CD8-positive, alpha-beta memory T cell (primary cell): ENCODE data around the gene SRP68. TPM values are rescaled to one million over a fixed set of nuclear protein-coding genes. Genes with fewer than 3 reads are reported as not detected.

ENCODE experiments used
- CTCF ChIA-PET: fragments of 350-600 bp; sonication (Branson Sonifier 250); formaldehyde crosslinking; loops from one replicate; lab custom pipeline; 2021; ENCODE audit warnings: antibody characterized with exemption; lab: Charles Lee
- POLR2A ChIA-PET: fragments of 350-600 bp; sonication (Branson Sonifier 250); formaldehyde crosslinking; loops from one replicate; lab custom pipeline; 2021; ENCODE audit warnings: antibody characterized with exemption; lab: Charles Lee
- DNase-seq, 5 donors: peaks; one replicate each; pipeline versions ENCODE4 v3.0.0 to v3.0.0-alpha.2; 2020 to 2022; ENCODE audit warnings: mixed read lengths in 1 of 5
- H3K27ac ChIP-seq: one replicate; pipeline ENCODE4 v1.7.0; 2013; ENCODE audit warnings: low read depth, mild to moderate bottlenecking, low read length, moderate library complexity
- H3K27me3 ChIP-seq: 2 replicates; pipeline ENCODE4 v1.7.0; 2013; ENCODE audit warnings: low read length, mild to moderate bottlenecking; ENCODE audit not compliant: insufficient read depth, poor library complexity, severe bottlenecking
- H3K36me3 ChIP-seq: 2 replicates; pipeline ENCODE4 v1.7.0; 2013; ENCODE audit warnings: mild to moderate bottlenecking, low read length, moderate library complexity; ENCODE audit not compliant: insufficient read depth
- H3K4me1 ChIP-seq: 2 replicates; pipeline ENCODE4 v1.7.0; 2013; ENCODE audit warnings: mild to moderate bottlenecking, low read length, moderate library complexity; ENCODE audit not compliant: insufficient read depth
- H3K4me3 ChIP-seq: 2 replicates; pipeline ENCODE4 v1.7.0; 2013; ENCODE audit warnings: mild to moderate bottlenecking, low read length
- H3K9me3 ChIP-seq: 2 replicates; pipeline ENCODE4 v1.7.0; 2013; ENCODE audit warnings: mild to moderate bottlenecking, low read length
- H3K27ac Mint-ChIP-seq, 8 donors: one replicate each; pipeline ENCODE4 v1.8.0; 2020 to 2021; ENCODE audit warnings: mixed read lengths in 8 of 8, mild to moderate bottlenecking in 6 of 8, inconsistent platforms in 3 of 8, moderate library complexity in 3 of 8
- H3K27me3 Mint-ChIP-seq, 2 donors: one replicate each; pipeline ENCODE4 v1.8.0; 2020 to 2021; ENCODE audit warnings: mixed read lengths in 2 of 2, mild to moderate bottlenecking in 1 of 2, moderate library complexity in 1 of 2
- H3K36me3 Mint-ChIP-seq, 3 donors: one replicate each; pipeline ENCODE4 v1.8.0; 2020 to 2021; ENCODE audit warnings: mixed read lengths in 3 of 3, inconsistent platforms in 1 of 3, mild to moderate bottlenecking in 1 of 3
- H3K4me1 Mint-ChIP-seq, 3 donors: one replicate each; pipeline ENCODE4 v1.8.0; 2020 to 2021; ENCODE audit warnings: mixed read lengths in 3 of 3, inconsistent platforms in 1 of 3, mild to moderate bottlenecking in 1 of 3
- H3K4me3 Mint-ChIP-seq, 7 donors: one replicate each; pipeline ENCODE4 v1.8.0; 2020 to 2021; ENCODE audit warnings: mixed read lengths in 7 of 7, mild to moderate bottlenecking in 6 of 7, moderate library complexity in 4 of 7, inconsistent platforms in 2 of 7
- H3K9me3 Mint-ChIP-seq, 5 donors: one replicate each; pipeline ENCODE4 v1.8.0; 2020 to 2022; ENCODE audit warnings: mixed read lengths in 5 of 5, mild to moderate bottlenecking in 3 of 5, moderate library complexity in 2 of 5, inconsistent platforms in 1 of 5
- polyA plus RNA-seq: library from polyadenylated mRNA; unstranded; fragments of 300-500 nt; fragmentation: Illumina TruSeq; gene quantifications from one replicate; pipeline ENCODE4 v1.2.3, GENCODE V29; 2021
- total RNA-seq, 2 experiments: library from RNA; stranded (reverse); gene quantifications; one replicate each; pipeline ENCODE4 v1.2.3, GENCODE V29; 2021

SRP68 gene
- total and polyA plus RNA-seq, 3 experiments from 2014 or later, result 80.4 to 123 (median 120) TPM

- DNase-seq, result no peak
- H3K27ac Mint-ChIP-seq, result peak overlapping the region in 1 of 8 donors; percentile 4
- H3K4me1 ChIP-seq, result no peaks in the 10 kb centered on the region
- H3K27ac ChIP-seq, result no peak overlapping the region
- no peak overlapping the region for H3K4me3 ChIP-seq
- H3K9me3 ChIP-seq, result no peaks in the 10 kb centered on the region
- CTCF ChIA-PET, result interaction anchor here (1.4 kb wide), 1 partner anchor 57 kb away, joined by 4 read pairs; no protein-coding TSS in a partner anchor
- POLR2A ChIA-PET, result no interaction called here
- peaks cover 56% of the 10 kb centered on the region for H3K36me3 ChIP-seq
- H3K27me3 ChIP-seq, result no peaks in the 10 kb centered on the region
- peaks cover 7 to 33% (median 23%) of the 10 kb centered on the region in 3 donors for H3K4me1 Mint-ChIP-seq
- peaks cover 16 to 83% (median 25%) of the 10 kb centered on the region in 3 donors for H3K36me3 Mint-ChIP-seq
- H3K4me3 Mint-ChIP-seq, result no peak overlapping the region
- no peaks in the 10 kb centered on the region for H3K27me3 Mint-ChIP-seq
- H3K9me3 Mint-ChIP-seq, result no peaks in the 10 kb centered on the region
These were observed 20.8 kb downstream of the SRP68 start for GRCh38 chr17:76051561-76051960.

- Mint-ChIP-seq H3K9me3 (no peaks in the 10 kb centered on the region), H3K4me1 (peaks cover 7 to 33% (median 23%) of the 10 kb centered on the region in 3 donors), H3K36me3 (peaks cover 14 to 83% (median 21%) of the 10 kb centered on the region in 3 donors), H3K27me3 (no peaks in the 10 kb centered on the region), H3K27ac (peak overlapping the region in 3 of 8 donors; percentile 14 to 87 (median 42)), H3K4me3 (no peak overlapping the region)
- H3K4me1 ChIP-seq, result no peaks in the 10 kb centered on the region
- POLR2A ChIA-PET, result no interaction called here
- no peak for DNase-seq
- no peak overlapping the region for H3K4me3 ChIP-seq
- peaks cover 55% of the 10 kb centered on the region for H3K36me3 ChIP-seq
- CTCF ChIA-PET, result interaction anchor here (1.1 to 1.4 kb wide), 2 partner anchors 37 to 57 kb away, joined by 3 to 4 read pairs; no protein-coding TSS in a partner anchor
- no peak overlapping the region for H3K27ac ChIP-seq
- no peaks in the 10 kb centered on the region for H3K9me3 ChIP-seq
- H3K27me3 ChIP-seq, result no peaks in the 10 kb centered on the region
These were observed 21.5 kb downstream of the SRP68 start for GRCh38 chr17:76050538-76051467.

GRCh38 chr17:76049836-76050537 lies 22.3 kb downstream of the SRP68 start:
- Histone ChIP-seq H3K4me1 (no peaks in the 10 kb centered on the region), H3K9me3 (no peaks in the 10 kb centered on the region), H3K27me3 (no peaks in the 10 kb centered on the region), H3K4me3 (no peak overlapping the region), H3K36me3 (peaks cover 63% of the 10 kb centered on the region), H3K27ac (no peak overlapping the region)
- Mint-ChIP-seq H3K4me3 (no peak overlapping the region), H3K36me3 (peaks cover 19 to 86% (median 25%) of the 10 kb centered on the region in 3 donors), H3K27me3 (no peaks in the 10 kb centered on the region), H3K4me1 (peaks cover 7 to 33% (median 23%) of the 10 kb centered on the region in 3 donors), H3K9me3 (no peaks in the 10 kb centered on the region), H3K27ac (peak overlapping the region in 3 of 8 donors; percentile 42 to 80 (median 46))
- POLR2A ChIA-PET, result no interaction called here
- CTCF ChIA-PET, result interaction anchor here (1.1 to 1.4 kb wide), 3 partner anchors 14 to 58 kb away, joined by 3 to 6 read pairs (median 4); no protein-coding TSS in a partner anchor
- no peak for DNase-seq

GRCh38 chr17:76049239-76049638 lies 23.1 kb downstream of the SRP68 start:
- Histone ChIP-seq H3K9me3 (no peaks in the 10 kb centered on the region), H3K36me3 (peaks cover 70% of the 10 kb centered on the region), H3K4me1 (no peaks in the 10 kb centered on the region), H3K27ac (no peak overlapping the region), H3K27me3 (no peaks in the 10 kb centered on the region), H3K4me3 (no peak overlapping the region)
- POLR2A ChIA-PET, result interaction anchor here (0.6 kb wide), 1 partner anchor 69 kb away, joined by 3 read pairs; no protein-coding TSS in a partner anchor
- CTCF ChIA-PET, result interaction anchor here (1.0 to 1.2 kb wide), 2 partner anchors 15 to 249 kb away, joined by 3 to 6 read pairs; no protein-coding TSS in a partner anchor
- peaks cover 19 to 90% (median 25%) of the 10 kb centered on the region in 3 donors for H3K36me3 Mint-ChIP-seq
- no peaks in the 10 kb centered on the region for H3K9me3 Mint-ChIP-seq
- DNase-seq, result no peak
- H3K27me3 Mint-ChIP-seq, result no peaks in the 10 kb centered on the region
- peaks cover 7 to 33% (median 23%) of the 10 kb centered on the region in 3 donors for H3K4me1 Mint-ChIP-seq
- no peak overlapping the region for H3K4me3 Mint-ChIP-seq
- H3K27ac Mint-ChIP-seq, result peak overlapping the region in 7 of 8 donors; percentile 7 to 89 (median 75)

GRCh38 chr17:76048711-76049110 lies 23.6 kb downstream of the SRP68 start:
- Histone ChIP-seq H3K4me1 (no peaks in the 10 kb centered on the region), H3K36me3 (peaks cover 71% of the 10 kb centered on the region), H3K4me3 (no peak overlapping the region), H3K9me3 (no peaks in the 10 kb centered on the region), H3K27me3 (no peaks in the 10 kb centered on the region), H3K27ac (no peak overlapping the region)
- Mint-ChIP-seq H3K36me3 (peaks cover 19 to 90% (median 29%) of the 10 kb centered on the region in 3 donors), H3K4me3 (no peak overlapping the region), H3K27me3 (no peaks in the 10 kb centered on the region), H3K4me1 (peaks cover 7 to 29% (median 23%) of the 10 kb centered on the region in 3 donors), H3K27ac (peak overlapping the region in 5 of 8 donors; percentile 60 to 87 (median 78)), H3K9me3 (no peaks in the 10 kb centered on the region)
- DNase-seq, result peak in 2 of 5 donors; percentile 6 to 38
- POLR2A ChIA-PET, result interaction anchor here (0.6 kb wide), 1 partner anchor 68 kb away, joined by 3 read pairs; no protein-coding TSS in a partner anchor
- CTCF ChIA-PET, result interaction anchor here (1.0 to 1.2 kb wide), 2 partner anchors 16 to 250 kb away, joined by 3 to 6 read pairs; no protein-coding TSS in a partner anchor

- POLR2A ChIA-PET, result no interaction called here
- Mint-ChIP-seq H3K4me1 (peaks cover 7 to 25% (median 23%) of the 10 kb centered on the region in 3 donors), H3K36me3 (peaks cover 19 to 90% (median 26%) of the 10 kb centered on the region in 3 donors), H3K27ac (peak overlapping the region in 7 of 8 donors; percentile 1 to 80 (median 54)), H3K9me3 (no peaks in the 10 kb centered on the region), H3K27me3 (no peaks in the 10 kb centered on the region), H3K4me3 (no peak overlapping the region)
- CTCF ChIA-PET, result interaction anchor here (0.6 to 1.6 kb wide), 2 partner anchors 34 to 73 kb away, joined by 3 to 4 read pairs; no protein-coding TSS in a partner anchor
- H3K9me3 ChIP-seq, result no peaks in the 10 kb centered on the region
- no peak overlapping the region for H3K27ac ChIP-seq
- no peak overlapping the region for H3K4me3 ChIP-seq
- DNase-seq, result no peak
- H3K4me1 ChIP-seq, result no peaks in the 10 kb centered on the region
- H3K27me3 ChIP-seq, result no peaks in the 10 kb centered on the region
- peaks cover 71% of the 10 kb centered on the region for H3K36me3 ChIP-seq
These were observed 24.2 kb downstream of the SRP68 start for GRCh38 chr17:76048025-76048605.

GRCh38 chr17:76046064-76046463 lies 26.3 kb downstream of the SRP68 start:
- POLR2A ChIA-PET, result interaction anchor here (0.6 kb wide), 1 partner anchor 293 kb away, joined by 3 read pairs; no protein-coding TSS in a partner anchor
- CTCF ChIA-PET, result interaction anchor here (1.0 to 1.5 kb wide), 5 partner anchors 13 to 233 kb away, joined by 3 to 5 read pairs (median 3); no protein-coding TSS in a partner anchor

More at GRCh38 chr17:76046064-76046463, 26.3 kb downstream of the SRP68 start:
- no peaks in the 10 kb centered on the region for H3K27me3 Mint-ChIP-seq
- no peaks in the 10 kb centered on the region for H3K4me1 ChIP-seq
- H3K36me3 ChIP-seq, result peaks cover 83% of the 10 kb centered on the region
- no peak overlapping the region for H3K27ac ChIP-seq
- H3K9me3 ChIP-seq, result no peaks in the 10 kb centered on the region
- H3K27ac Mint-ChIP-seq, result peak overlapping the region in 2 of 8 donors; percentile 48 to 61
- H3K4me1 Mint-ChIP-seq, result peaks cover 4 to 22% (median 20%) of the 10 kb centered on the region in 3 donors
- peaks cover 19 to 92% (median 27%) of the 10 kb centered on the region in 3 donors for H3K36me3 Mint-ChIP-seq
- no peaks in the 10 kb centered on the region for H3K27me3 ChIP-seq
- DNase-seq, result no peak
- H3K9me3 Mint-ChIP-seq, result no peaks in the 10 kb centered on the region
- no peak overlapping the region for H3K4me3 Mint-ChIP-seq
- H3K4me3 ChIP-seq, result no peak overlapping the region
